ENCODE measurements around the gene HRH1. TPM values are rescaled to one million over a fixed set of nuclear protein-coding genes. Genes with fewer than 3 reads are reported as not detected.

Gene HRH1
- total RNA-seq, 2 experiments from 2014 or later: 0.06 to 0.12 TPM

DNA sequence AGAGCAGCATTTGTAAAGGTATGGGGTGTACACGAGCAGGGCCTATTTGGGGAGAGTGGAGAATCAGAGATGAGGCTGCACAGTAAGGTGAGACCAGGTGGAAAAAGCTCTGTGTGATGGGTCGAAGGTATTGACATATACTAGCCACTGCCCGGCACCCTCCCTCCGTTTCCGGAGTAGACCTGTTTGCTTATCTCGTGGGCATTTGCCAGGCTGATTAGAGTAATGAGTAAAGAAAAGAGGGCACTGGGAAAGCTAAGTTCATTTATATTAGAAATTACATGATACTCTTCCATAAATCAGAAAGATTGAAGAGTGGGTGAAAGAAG lies 71.7 kb downstream of the HRH1 start:
- Mint-ChIP-seq H3K4me3 (peak overlapping the region; percentile 15), H3K9me3 (no peaks in the 10 kb centered on the region), H3K36me3 (no peaks in the 10 kb centered on the region), H3K27me3 (no peaks in the 10 kb centered on the region), H3K27ac (peak overlapping the region; percentile 7), H3K4me1 (peaks cover 18% of the 10 kb centered on the region)
- DNase-seq: no peak

- no peak for DNase-seq
- Mint-ChIP-seq H3K27me3 (no peaks in the 10 kb centered on the region), H3K4me1 (peaks cover 18% of the 10 kb centered on the region), H3K27ac (no peak overlapping the region), H3K9me3 (no peaks in the 10 kb centered on the region), H3K36me3 (no peaks in the 10 kb centered on the region), H3K4me3 (no peak overlapping the region)
Observed at GRCh38 chr3:11228041-11228440, 73.7 kb downstream of the HRH1 start.

- no peaks in the 10 kb centered on the region for H3K36me3 Mint-ChIP-seq
- no peaks in the 10 kb centered on the region for H3K9me3 Mint-ChIP-seq
- H3K27me3 Mint-ChIP-seq: no peaks in the 10 kb centered on the region
- no peak for DNase-seq
- H3K27ac Mint-ChIP-seq: no peak overlapping the region
- H3K4me1 Mint-ChIP-seq: peaks cover 17% of the 10 kb centered on the region
- no peak overlapping the region for H3K4me3 Mint-ChIP-seq
Observed at GRCh38 chr3:11230125-11230524, 75.8 kb downstream of the HRH1 start.

DNA sequence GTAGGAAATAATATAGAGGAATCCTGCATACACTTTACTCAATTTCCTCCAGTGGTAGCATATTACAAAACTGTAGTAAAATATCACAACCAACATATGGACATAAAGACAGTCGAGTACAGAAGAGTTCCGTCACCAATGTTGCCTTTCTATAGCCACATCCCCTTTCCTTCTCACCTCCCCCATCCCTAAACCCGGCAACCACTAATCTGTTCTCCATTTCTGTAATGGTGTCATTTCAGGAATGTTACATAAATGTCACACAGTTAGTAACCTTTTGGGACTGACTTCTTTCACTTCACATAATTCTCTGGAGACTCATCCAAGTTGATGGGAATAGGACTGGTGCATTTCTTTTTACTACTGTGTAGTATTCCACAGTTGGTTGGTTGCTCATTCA lies 76.5 kb downstream of the HRH1 start:
- DNase-seq: no peak
- H3K4me1 Mint-ChIP-seq: peaks cover 12% of the 10 kb centered on the region
- no peaks in the 10 kb centered on the region for H3K36me3 Mint-ChIP-seq
- H3K27me3 Mint-ChIP-seq: peaks cover 3% of the 10 kb centered on the region
- no peak overlapping the region for H3K27ac Mint-ChIP-seq
- no peak overlapping the region for H3K4me3 Mint-ChIP-seq
- no peaks in the 10 kb centered on the region for H3K9me3 Mint-ChIP-seq

- Mint-ChIP-seq H3K9me3 (peaks cover 16% of the 10 kb centered on the region), H3K4me1 (peaks cover 28% of the 10 kb centered on the region), H3K27ac (no peak overlapping the region), H3K36me3 (peaks cover 4% of the 10 kb centered on the region), H3K27me3 (peaks cover 3% of the 10 kb centered on the region), H3K4me3 (no peak overlapping the region)
- no peak for DNase-seq
Observed at GRCh38 chr3:11235385-11235784, 81.1 kb downstream of the HRH1 start.

DNA sequence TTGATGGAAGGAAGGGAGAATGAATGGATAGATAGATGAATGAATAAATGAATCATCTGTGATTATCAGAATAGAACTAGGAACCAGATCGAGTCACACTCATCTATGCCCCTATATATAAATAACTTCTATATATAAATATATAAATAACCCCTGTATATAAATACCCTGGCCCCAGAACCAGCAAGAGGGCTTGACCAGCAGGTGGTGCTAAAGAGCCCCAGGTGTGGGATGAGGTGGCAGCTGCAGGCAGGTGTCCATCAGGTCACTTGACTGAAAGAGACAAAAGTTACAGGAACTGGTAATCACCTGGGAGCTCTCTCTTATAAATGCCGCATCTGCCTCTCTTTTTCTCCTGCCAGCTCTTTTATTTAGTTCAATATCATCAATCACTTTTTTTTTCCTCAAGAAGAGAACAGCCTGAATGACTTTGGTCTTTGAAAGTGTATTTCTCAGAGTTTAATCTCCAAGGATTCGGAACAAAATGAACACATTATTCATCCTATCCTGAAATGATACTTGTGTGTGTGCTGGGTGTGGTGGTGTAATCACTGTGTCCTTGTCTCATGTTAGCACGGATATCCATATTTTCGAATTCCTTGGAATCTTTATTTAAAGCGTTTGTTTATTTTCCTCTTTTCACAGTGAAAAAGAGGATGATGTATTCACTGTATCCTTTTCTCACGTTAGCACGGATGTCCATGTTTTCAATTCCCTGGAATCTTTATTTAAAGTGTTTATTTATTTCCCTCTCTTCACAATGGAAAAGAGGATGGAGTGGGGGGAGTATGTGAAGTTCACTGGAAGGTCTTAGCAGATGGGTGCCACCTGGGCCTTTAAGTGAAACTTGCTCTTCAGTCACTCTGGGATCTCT lies 82.5 kb downstream of the HRH1 start:
- Mint-ChIP-seq H3K27ac (no peak overlapping the region), H3K9me3 (peaks cover 19% of the 10 kb centered on the region), H3K4me1 (peaks cover 36% of the 10 kb centered on the region), H3K4me3 (no peak overlapping the region), H3K27me3 (peaks cover 3% of the 10 kb centered on the region), H3K36me3 (peaks cover 5% of the 10 kb centered on the region)
- peak; percentile 75 for DNase-seq

- no peak for DNase-seq
- peak overlapping the region; percentile 91 for H3K27ac Mint-ChIP-seq
- peaks cover 5% of the 10 kb centered on the region for H3K36me3 Mint-ChIP-seq
- H3K9me3 Mint-ChIP-seq: peaks cover 19% of the 10 kb centered on the region
- H3K27me3 Mint-ChIP-seq: peaks cover 3% of the 10 kb centered on the region
- H3K4me3 Mint-ChIP-seq: no peak overlapping the region
- H3K4me1 Mint-ChIP-seq: peaks cover 36% of the 10 kb centered on the region
Observed at GRCh38 chr3:11238060-11238459, 83.8 kb downstream of the HRH1 start.

DNA sequence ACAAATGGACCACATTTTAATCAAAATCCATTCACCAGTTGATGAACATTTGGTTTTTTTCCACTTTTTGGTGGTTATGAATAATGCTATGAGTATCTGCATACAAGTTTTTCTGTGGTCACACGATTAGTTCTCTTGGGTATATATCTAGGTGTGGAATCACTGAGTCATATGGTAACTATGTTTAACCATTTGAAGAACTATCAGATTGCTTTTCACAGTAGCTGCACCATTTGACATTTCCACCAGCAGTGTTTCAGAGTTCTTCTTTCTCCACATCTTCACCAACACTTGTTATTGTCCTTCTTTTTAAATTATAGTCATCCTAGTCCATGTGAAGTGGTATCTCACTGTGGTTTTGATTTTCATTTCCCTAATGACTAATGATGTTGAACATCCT lies 84.6 kb downstream of the HRH1 start:
- Mint-ChIP-seq H3K4me3 (no peak overlapping the region), H3K27ac (peak overlapping the region; percentile 91), H3K36me3 (peaks cover 5% of the 10 kb centered on the region), H3K27me3 (peaks cover 3% of the 10 kb centered on the region), H3K9me3 (peaks cover 19% of the 10 kb centered on the region), H3K4me1 (peaks cover 36% of the 10 kb centered on the region)
- no peak for DNase-seq

- no peak for DNase-seq
- peaks cover 5% of the 10 kb centered on the region for H3K36me3 Mint-ChIP-seq
- H3K4me1 Mint-ChIP-seq: peaks cover 36% of the 10 kb centered on the region
- no peak overlapping the region for H3K4me3 Mint-ChIP-seq
- peaks cover 19% of the 10 kb centered on the region for H3K9me3 Mint-ChIP-seq
- H3K27me3 Mint-ChIP-seq: peaks cover 3% of the 10 kb centered on the region
- peak overlapping the region; percentile 91 for H3K27ac Mint-ChIP-seq
Observed at GRCh38 chr3:11239796-11240195, 85.5 kb downstream of the HRH1 start.

GRCh38 chr3:11240496-11240895 lies 86.2 kb downstream of the HRH1 start:
- H3K4me1 Mint-ChIP-seq: peaks cover 36% of the 10 kb centered on the region
- peak; percentile 39 for DNase-seq
- peak overlapping the region; percentile 91 for H3K27ac Mint-ChIP-seq
- H3K9me3 Mint-ChIP-seq: peaks cover 19% of the 10 kb centered on the region
- peak overlapping the region; percentile 40 for H3K4me3 Mint-ChIP-seq
- peaks cover 5% of the 10 kb centered on the region for H3K36me3 Mint-ChIP-seq
- H3K27me3 Mint-ChIP-seq: no peaks in the 10 kb centered on the region

DNA sequence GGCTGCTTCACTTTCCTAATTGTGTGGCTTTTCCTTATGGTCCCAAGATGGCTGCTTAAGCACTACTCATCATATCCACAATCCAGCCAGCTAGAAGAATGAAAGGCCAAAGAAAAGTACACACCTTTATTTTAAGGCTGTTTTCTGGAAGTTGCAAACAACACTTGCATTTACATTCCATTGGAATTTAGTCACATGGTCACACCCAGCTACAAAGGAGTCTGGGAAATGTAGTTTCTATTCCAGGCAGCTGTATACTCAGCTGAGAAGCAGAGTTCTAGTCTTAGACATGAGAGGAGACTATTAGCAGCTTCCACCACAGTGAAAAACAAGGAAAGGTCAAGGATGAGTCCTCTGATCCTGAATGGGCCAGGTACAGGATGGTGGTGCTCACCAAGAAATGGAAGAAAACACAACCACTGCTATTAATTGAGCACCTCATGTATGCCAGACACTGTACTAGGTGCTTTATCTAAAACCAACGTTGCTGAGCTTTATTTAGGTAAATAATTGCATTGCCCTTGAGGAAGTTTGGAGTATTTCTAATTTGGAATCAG lies 89.9 kb downstream of the HRH1 start:
- H3K27ac Mint-ChIP-seq: no peak overlapping the region
- H3K36me3 Mint-ChIP-seq: peaks cover 2% of the 10 kb centered on the region
- no peaks in the 10 kb centered on the region for H3K27me3 Mint-ChIP-seq
- H3K4me1 Mint-ChIP-seq: peaks cover 15% of the 10 kb centered on the region
- peaks cover 7% of the 10 kb centered on the region for H3K9me3 Mint-ChIP-seq
- H3K4me3 Mint-ChIP-seq: no peak overlapping the region
- DNase-seq: no peak

- H3K27me3 Mint-ChIP-seq: no peaks in the 10 kb centered on the region
- H3K4me3 Mint-ChIP-seq: no peak overlapping the region
- peaks cover 9% of the 10 kb centered on the region for H3K4me1 Mint-ChIP-seq
- H3K27ac Mint-ChIP-seq: no peak overlapping the region
- no peak for DNase-seq
- H3K36me3 Mint-ChIP-seq: peaks cover 2% of the 10 kb centered on the region
- H3K9me3 Mint-ChIP-seq: peaks cover 3% of the 10 kb centered on the region
Observed at GRCh38 chr3:11245276-11245675, 91.0 kb downstream of the HRH1 start.

DNA sequence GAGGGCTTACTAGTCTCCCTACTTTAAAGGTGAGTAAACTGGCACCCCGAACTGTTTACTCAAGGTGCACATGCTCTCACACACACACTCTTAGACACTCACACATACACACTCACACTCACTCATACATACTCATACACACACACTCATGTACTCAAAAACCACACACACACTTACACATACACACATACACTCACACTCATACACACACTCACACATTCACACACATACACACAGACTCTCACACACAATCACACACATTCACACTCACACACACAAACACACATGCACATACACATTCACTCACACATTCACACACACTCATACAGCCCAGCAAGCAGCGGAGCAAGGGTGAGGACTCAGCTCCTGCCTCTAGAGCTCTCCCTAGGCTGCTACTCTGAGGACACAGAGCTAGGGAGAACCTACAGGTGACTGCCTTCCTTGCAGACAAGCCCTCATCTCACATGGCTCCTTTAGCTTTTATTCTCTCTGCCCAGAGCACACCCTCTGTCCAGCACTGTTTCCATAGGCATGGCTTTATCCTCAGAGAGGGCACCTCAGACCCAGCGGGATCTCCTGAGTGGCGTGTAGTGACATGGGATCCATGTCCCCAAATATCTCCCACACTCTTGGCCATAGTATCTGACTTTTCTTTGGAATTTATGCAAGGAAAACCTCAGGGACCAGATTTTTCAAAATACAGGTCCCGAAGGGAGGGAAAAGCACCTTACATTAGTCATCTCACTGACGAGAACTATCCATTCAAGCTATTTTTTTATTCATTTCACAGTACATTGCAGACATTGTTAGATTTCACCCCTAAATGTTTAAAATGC lies 91.8 kb downstream of the HRH1 start:
- Mint-ChIP-seq H3K36me3 (no peaks in the 10 kb centered on the region), H3K9me3 (no peaks in the 10 kb centered on the region), H3K27me3 (no peaks in the 10 kb centered on the region), H3K27ac (no peak overlapping the region), H3K4me1 (peaks cover 3% of the 10 kb centered on the region), H3K4me3 (no peak overlapping the region)
- DNase-seq: no peak

DNA sequence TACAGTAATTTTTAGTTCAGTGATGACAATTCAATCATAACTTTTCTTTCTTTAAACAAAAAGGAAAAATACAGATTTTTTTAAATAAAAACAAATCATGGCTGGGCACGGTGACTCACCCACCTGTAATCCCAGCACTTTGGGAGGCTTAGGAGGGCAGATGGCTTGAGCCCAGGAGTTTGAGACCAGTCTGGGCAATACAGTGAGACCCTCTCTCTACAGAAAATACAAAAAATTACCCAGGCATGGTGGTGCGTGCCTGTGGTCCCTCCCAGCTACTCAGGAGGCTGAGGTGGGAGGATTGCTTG lies 92.3 kb downstream of the HRH1 start:
- Mint-ChIP-seq H3K27ac (no peak overlapping the region), H3K9me3 (no peaks in the 10 kb centered on the region), H3K4me1 (no peaks in the 10 kb centered on the region), H3K4me3 (no peak overlapping the region), H3K36me3 (no peaks in the 10 kb centered on the region), H3K27me3 (no peaks in the 10 kb centered on the region)
- no peak for DNase-seq

DNA sequence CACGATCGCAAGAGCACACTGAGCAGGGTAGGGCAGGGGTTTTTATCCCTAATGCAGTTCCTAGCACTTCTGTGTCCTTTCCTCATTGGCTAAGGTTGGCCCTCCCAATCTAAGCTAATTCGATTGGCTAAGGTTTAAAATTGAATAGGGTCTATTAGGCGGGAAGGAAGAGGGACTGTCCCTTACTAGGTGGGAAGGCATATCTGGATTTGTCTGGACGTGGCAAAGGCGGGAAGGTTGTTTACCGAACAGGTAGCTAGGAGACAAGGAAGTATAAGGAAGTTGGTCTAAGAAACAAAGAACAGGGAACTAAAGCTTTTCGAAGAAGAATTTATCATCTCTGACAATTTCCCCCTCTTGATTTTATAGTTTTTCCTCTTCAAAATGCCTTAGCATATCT lies 93.1 kb downstream of the HRH1 start:
- no peak overlapping the region for H3K27ac Mint-ChIP-seq
- no peaks in the 10 kb centered on the region for H3K9me3 Mint-ChIP-seq
- no peak overlapping the region for H3K4me3 Mint-ChIP-seq
- no peak for DNase-seq
- no peaks in the 10 kb centered on the region for H3K36me3 Mint-ChIP-seq
- H3K27me3 Mint-ChIP-seq: no peaks in the 10 kb centered on the region
- no peaks in the 10 kb centered on the region for H3K4me1 Mint-ChIP-seq

Data from activated naive CD8-positive, alpha-beta T cell treated with anti-CD3 and anti-CD28 coated beads for 36 hours (primary cell).